ENCODE results near the gene SPAG4.
A peak's percentile ranks its signal among the peaks of the same experiment; 100 is the strongest.

Gene SPAG4

GRCh38 chr20:35615667-35616464 lies at the start of gene SPAG4:
Gene SPAG4 (plus strand): TSS chr20:35615829. CDS start chr20:35616004, 175 bp downstream.
- DNase-seq (ENCODE audit: low read depth in 2 of 2) = peak; percentile 100

GRCh38 chr20:35568645-35569044 lies 47.0 kb upstream of the SPAG4 start:
- DNase-seq (ENCODE audit: low read depth in 2 of 2) = no peak

GRCh38 chr20:35571555-35571954 lies 44.1 kb upstream of the SPAG4 start:
- no peak for DNase-seq (ENCODE audit: low read depth in 2 of 2)

GRCh38 chr20:35572838-35573237 lies 42.8 kb upstream of the SPAG4 start:
- DNase-seq (ENCODE audit: low read depth in 2 of 2) = no peak

- no peak for DNase-seq (ENCODE audit: low read depth in 2 of 2)
These were observed 39.7 kb upstream of the SPAG4 start for GRCh38 chr20:35575958-35576357.

- DNase-seq (ENCODE audit: low read depth in 2 of 2) = no peak
These were observed 38.8 kb upstream of the SPAG4 start for GRCh38 chr20:35576816-35577215.

- DNase-seq (ENCODE audit: low read depth in 2 of 2) = no peak
These were observed 37.2 kb upstream of the SPAG4 start for GRCh38 chr20:35578469-35578868.

GRCh38 chr20:35579196-35579595 lies 36.4 kb upstream of the SPAG4 start:
- no peak for DNase-seq (ENCODE audit: low read depth in 2 of 2)

GRCh38 chr20:35582131-35582530 lies 33.5 kb upstream of the SPAG4 start:
- DNase-seq (ENCODE audit: low read depth in 2 of 2) = no peak

GRCh38 chr20:35582741-35583404 lies 32.8 kb upstream of the SPAG4 start:
- no peak for DNase-seq (ENCODE audit: low read depth in 2 of 2)

- no peak for DNase-seq (ENCODE audit: low read depth in 2 of 2)
These were observed 31.7 kb upstream of the SPAG4 start for GRCh38 chr20:35583636-35584560.

GRCh38 chr20:35586751-35587425 lies 28.7 kb upstream of the SPAG4 start:
- DNase-seq (ENCODE audit: low read depth in 2 of 2) = no peak

GRCh38 chr20:35587436-35587835 lies 28.2 kb upstream of the SPAG4 start:
- DNase-seq (ENCODE audit: low read depth in 2 of 2) = no peak

GRCh38 chr20:35588397-35588796 lies 27.2 kb upstream of the SPAG4 start:
- no peak for DNase-seq (ENCODE audit: low read depth in 2 of 2)

- DNase-seq (ENCODE audit: low read depth in 2 of 2) = no peak
These were observed 23.2 kb upstream of the SPAG4 start for GRCh38 chr20:35592339-35592974.

- DNase-seq (ENCODE audit: low read depth in 2 of 2) = no peak
These were observed 20.2 kb upstream of the SPAG4 start for GRCh38 chr20:35595456-35595855.

GRCh38 chr20:35595901-35596300 lies 19.7 kb upstream of the SPAG4 start:
- DNase-seq (ENCODE audit: low read depth in 2 of 2) = no peak

- no peak for DNase-seq (ENCODE audit: low read depth in 2 of 2)
These were observed 18.4 kb upstream of the SPAG4 start for GRCh38 chr20:35597186-35597585.

GRCh38 chr20:35598476-35598875 lies 17.2 kb upstream of the SPAG4 start:
- DNase-seq (ENCODE audit: low read depth in 2 of 2) = no peak

- no peak for DNase-seq (ENCODE audit: low read depth in 2 of 2)
These were observed 16.5 kb upstream of the SPAG4 start for GRCh38 chr20:35598899-35599775.

Measured in stimulated activated CD8-positive, alpha-beta memory T cell treated with anti-CD3 and anti-CD28 coated beads, Interleukin-7, amount 100 ng/mL, for 1 hour (primary cell).